GM12878 (cell line): ENCODE measurements around the gene CCDC57. TPM values are rescaled to one million over a fixed set of nuclear protein-coding genes. Genes with fewer than 3 reads are reported as not detected.

ENCODE experiments used
- ATAC-seq: fragments of 200-7000 bp; cut with Tn5 transposase; 3 replicates; pipeline ENCODE4 v1.9.1; 2020; ENCODE audit warnings: mild to moderate bottlenecking, moderate library complexity
- BruUV-seq: library from RNA; stranded (reverse); fragments of 400-500 nt; replicated peaks from 2 replicates; lab custom pipeline; 2021; lab: Mats Ljungman, UMichigan
- CTCF ChIA-PET: fragments of 300-600 bp; sonication (Branson Sonifier 250); formaldehyde crosslinking; extraction: SDS; loops from one replicate; lab custom pipeline; 2021; ENCODE audit warnings: inconsistent platforms; lab: Yijun Ruan, JAX
- POLR2A ChIA-PET: fragments of 350-600 bp; formaldehyde crosslinking; extraction: SDS; loops from one replicate; lab custom pipeline; 2021; ENCODE audit warnings: inconsistent platforms; lab: Charles Lee
- RAD21 ChIA-PET: fragments of 300-600 bp; sonication (Branson Sonifier 250); formaldehyde crosslinking; loops from one replicate; lab custom pipeline; 2023; ENCODE audit warnings: antibody characterized with exemption; ENCODE audit not compliant: unreplicated experiment; lab: Charles Lee
- SMC1A ChIA-PET: fragments of 300-600 bp; sonication (Branson Sonifier 250); formaldehyde crosslinking; loops from one replicate; lab custom pipeline; 2023; ENCODE audit not compliant: unreplicated experiment, uncharacterized antibody; lab: Charles Lee
- DNase-seq: peaks from one replicate; pipeline ENCODE4 v3.0.0-alpha.2; 2011; ENCODE audit warnings: low read depth, low spot score
- FAIRE-seq: peaks from 3 replicates; lab custom pipeline; 2011; peaks lifted over from hg19 to GRCh38; lab: Jason Lieb, UNC
- H2AFZ ChIP-seq: 2 replicates; pipeline ENCODE4 v1.6.0; 2011; ENCODE audit warnings: low read depth, low read length, control low read depth; ENCODE audit not compliant: control insufficient read depth
- H3K27ac ChIP-seq: 2 replicates; pipeline ENCODE4 v1.5.1; 2011; ENCODE audit warnings: control low read depth; ENCODE audit not compliant: control insufficient read depth, insufficient read depth
- H3K27me3 ChIP-seq, 2 experiments: replicated peaks in 1 of 2; 2 replicates each; pipeline versions ENCODE4 v1.6.0 to v1.6.1; 2011; ENCODE audit warnings: low read length in 1 of 2; ENCODE audit not compliant: control insufficient read depth in 2 of 2, insufficient read depth in 2 of 2
- H3K36me3 ChIP-seq, 2 experiments: 2 replicates each; pipeline ENCODE4 v1.5.1; 2011; ENCODE audit warnings: low read length in 1 of 2; ENCODE audit not compliant: control insufficient read depth in 2 of 2, insufficient read depth in 2 of 2
- H3K4me1 ChIP-seq: 2 replicates; pipeline ENCODE4 v1.6.1; 2011; ENCODE audit warnings: mild to moderate bottlenecking, low read length, moderate library complexity, mixed read lengths; ENCODE audit not compliant: control insufficient read depth, insufficient read depth
- H3K4me2 ChIP-seq: 2 replicates; pipeline ENCODE4 v1.6.0; 2011; ENCODE audit warnings: control low read depth; ENCODE audit not compliant: control insufficient read depth, insufficient read depth
- H3K4me3 ChIP-seq: fragments of 200-600 bp; sonication (generic); 2 replicates; pipeline ENCODE4 v1.5.1; 2016
- H3K79me2 ChIP-seq: 2 replicates; pipeline ENCODE4 v1.6.0; 2011; ENCODE audit warnings: low read length; ENCODE audit not compliant: control insufficient read depth, insufficient read depth
- H3K9ac ChIP-seq: 2 replicates; pipeline ENCODE4 v1.8.0; 2011; ENCODE audit warnings: low read length, control low read depth, mixed read lengths; ENCODE audit not compliant: control insufficient read depth, insufficient read depth
- H3K9me3 ChIP-seq: replicated peaks from 3 replicates; pipeline ENCODE4 v1.5.1; 2011; ENCODE audit warnings: mild to moderate bottlenecking, low read length; ENCODE audit not compliant: control insufficient read depth, insufficient read depth
- H4K20me1 ChIP-seq: 2 replicates; pipeline ENCODE4 v1.6.0; 2011; ENCODE audit not compliant: control insufficient read depth, insufficient read depth
- ATF3 ChIP-seq: IDR thresholded peaks from 2 replicates; pipeline ENCODE4 v1.6.1; 2011; ENCODE audit warnings: low read depth, mild to moderate bottlenecking, low read length, moderate library complexity, borderline replicate concordance; ENCODE audit errors: extremely low read depth
- BCLAF1 ChIP-seq: fragments of 450-650 bp; IDR thresholded peaks from 2 replicates; pipeline ENCODE4 v1.6.1; 2017; ENCODE audit warnings: antibody characterized with exemption, mild to moderate bottlenecking, moderate library complexity
- BHLHE40 ChIP-seq, 2 experiments: fragments of 450-650 bp in 1 of 2; IDR thresholded peaks; 2 replicates each; pipeline ENCODE4 v1.6.1; 2011 to 2017; ENCODE audit warnings: low read depth in 2 of 2, borderline replicate concordance in 1 of 2, improper control_type of control experiment in 1 of 2, low read length in 1 of 2, mild to moderate bottlenecking in 1 of 2
- EP300 ChIP-seq, 2 experiments: fragments of 150-350 bp in 1 of 2; IDR thresholded peaks; 2 replicates each; pipeline ENCODE4 v1.6.1; 2011 to 2012; ENCODE audit warnings: low read depth in 2 of 2, low read length in 2 of 2, borderline replicate concordance in 1 of 2, improper control_type of control experiment in 1 of 2, inconsistent platforms in 1 of 2; ENCODE audit not compliant: control insufficient read depth in 1 of 2
- ESRRA ChIP-seq: IDR thresholded peaks from 2 replicates; pipeline ENCODE4 v1.6.1; 2012; ENCODE audit warnings: mild to moderate bottlenecking, low read length, improper control_type of control experiment
- HDAC2 ChIP-seq: fragments of 200-600 bp; sonication (generic); IDR thresholded peaks from 2 replicates; pipeline ENCODE4 v1.6.1; 2017
- HSF1 ChIP-seq: fragments of 150-350 bp; IDR thresholded peaks from 2 replicates; pipeline ENCODE4 v1.6.1; 2014; ENCODE audit warnings: mild to moderate bottlenecking, low read depth, low read length
- REST ChIP-seq: IDR thresholded peaks from 2 replicates; pipeline ENCODE4 v1.6.1; 2012; ENCODE audit warnings: mild to moderate bottlenecking, low read depth, low read length
- SMAD1 ChIP-seq: fragments of 450-650 bp; IDR thresholded peaks from 2 replicates; pipeline ENCODE4 v1.6.1; 2018; ENCODE audit warnings: mild to moderate bottlenecking, low read depth; ENCODE audit not compliant: partially characterized antibody
- SRF ChIP-seq, 2 experiments: IDR thresholded peaks; 2 replicates each; pipeline ENCODE4 v1.6.1; 2011; ENCODE audit warnings: low read depth in 2 of 2, low read length in 2 of 2, mild to moderate bottlenecking in 1 of 2, moderate library complexity in 1 of 2
- USF1 ChIP-seq: IDR thresholded peaks from 2 replicates; pipeline ENCODE4 v1.6.1; 2011; ENCODE audit warnings: borderline replicate concordance, low read depth, mild to moderate bottlenecking, moderate library complexity, mixed read lengths, low read length; ENCODE audit not compliant: insufficient read depth; ENCODE audit errors: extremely low read length
- ZNF274 ChIP-seq: IDR thresholded peaks from one replicate; pipeline ENCODE4 v1.8.0; 2011; ENCODE audit not compliant: insufficient read length, insufficient read depth
- ZSCAN29 ChIP-seq: fragments of 450-650 bp; IDR thresholded peaks from 2 replicates; pipeline ENCODE4 v1.6.1; 2017; ENCODE audit warnings: mild to moderate bottlenecking, moderate library complexity
- WGBS: methylation state at CpG from one replicate; pipeline ENCODE4 v1.1.6; 2016; ENCODE audit warnings: low lambda C conversion rate; ENCODE audit not compliant: insufficient replicate concordance, insufficient coverage; ENCODE audit errors: missing lambda C conversion rate; 5-methylcytosine and 5-hydroxymethylcytosine counted together
- in situ Hi-C: fragments of 300-500 bp; cut with MboI; formaldehyde crosslinking; loops from 9 replicates; pipeline ENCODE4 v1.14.3; 2018; ENCODE audit warnings: mixed read lengths
- intact Hi-C: fragments of 100-400 bp; cut with micrococcal nuclease; formaldehyde crosslinking; loops from one replicate; pipeline ENCODE4 v1.14.2; 2022; ENCODE audit not compliant: unreplicated experiment
- polyA plus RNA-seq, 11 experiments: library from polyadenylated mRNA; depleted of rRNA in 4 of 11; unstranded in 6 of 11; stranded (reverse) in 5 of 11; fragments of >200 nt; fragmentation: Nextera tagmentation in 4 of 11; fragmentation: Illumina TruSeq in 1 of 11; extraction: Ambion mirVana in 4 of 11; extraction: Trizol in 1 of 11; gene quantifications; 1 replicate in 1 of 11; 2 replicates in 10 of 11; pipeline versions ENCODE4 v1.2.1 to v1.2.3, GENCODE V29; 2011 to 2016; ENCODE audit warnings: inconsistent platforms in 2 of 11, missing spikeins in 2 of 11, low read depth in 1 of 11
- total RNA-seq, 4 experiments: library from RNA; depleted of rRNA in 3 of 4; stranded (reverse); fragments of >200 nt in 3 of 4; fragmentation: Illumina TruSeq in 1 of 4; extraction: Trizol in 1 of 4; gene quantifications; 2 replicates each; pipeline versions ENCODE4 v1.2.1 to v1.2.3, GENCODE V29; 2013 to 2021

The CCDC57 gene
- total and polyA plus RNA-seq, 10 of the 15 experiments (the other 5 are each of a cell fraction or from before 2014, with no cell fraction given) = 5.4 to 123 (median 45.8) TPM

- POLR2A ChIA-PET = interaction anchor here (1.0 kb wide), 1 partner anchor 12 kb away, joined by 3 read pairs; no protein-coding TSS in a partner anchor
- Histone ChIP-seq H3K79me2 (no peaks in the 10 kb centered on the region), H3K27me3 (no peaks in the 10 kb centered on the region), H3K4me2 (no peak overlapping the region), H4K20me1 (no peaks in the 10 kb centered on the region), H3K27ac (no peak overlapping the region), H2AFZ (no peak overlapping the region), H3K4me3 (no peak overlapping the region), H3K4me1 (no peaks in the 10 kb centered on the region), H3K9ac (no peak overlapping the region), H3K9me3 (no peaks in the 10 kb centered on the region), H3K36me3 (no peaks in the 10 kb centered on the region)
- intact Hi-C loops = no loop called here
- SMC1A ChIA-PET = no interaction called here
- CTCF ChIA-PET = no interaction called here
- RAD21 ChIA-PET = no interaction called here
- FAIRE-seq = no peak
- no peak for DNase-seq
- no TSS peak for BruUV-seq
- 47% methylated on average over 4 of the region's 4 CpGs for WGBS
- in situ Hi-C loops = no loop called here
- no peak for ATAC-seq
- no peak for TF ChIP-seq HDAC2
- no peak for TF ChIP-seq ZNF274
- TF ChIP-seq BCLAF1 = no peak
- TF ChIP-seq ATF3 = no peak
- TF ChIP-seq BHLHE40 (IDR thresholded peaks at IDR 0.05; ENCODE audit: borderline replicate concordance in 1 of 2, low read depth in 2 of 2, low read length in 1 of 2) = no peak
- no peak for TF ChIP-seq SRF (IDR thresholded peaks at IDR 0.05; ENCODE audit: low read depth in 2 of 2, low read length in 2 of 2)
- TF ChIP-seq ZSCAN29 = no peak
- no peak for TF ChIP-seq EP300 (IDR thresholded peaks at IDR 0.05; ENCODE audit: borderline replicate concordance in 1 of 2, control insufficient read depth in 1 of 2, low read depth in 2 of 2, low read length in 2 of 2)
- no peak for TF ChIP-seq REST
- TF ChIP-seq ESRRA = no peak
- no peak for TF ChIP-seq SMAD1
- no peak for TF ChIP-seq HSF1
- no peak for TF ChIP-seq USF1
Observed at GRCh38 chr17:82121246-82121645, 91.4 kb downstream of the CCDC57 start.
